ENCODE measurements around the gene HIVEP2.

HIVEP2 gene

GRCh38 chr6:142860498-142860897 lies 84.5 kb downstream of the HIVEP2 start:
- TF ChIP-seq CTCF (IDR thresholded peaks at IDR 0.05; ENCODE audit: low read length, missing control alignments), result no peak
- no peak overlapping the region for H3K4me3 ChIP-seq (replicated peaks; ENCODE audit: low read depth, low read length)
- DNase-seq (ENCODE audit: low read depth), result no peak

GRCh38 chr6:142857796-142858555 lies 87.0 kb downstream of the HIVEP2 start:
- TF ChIP-seq CTCF (IDR thresholded peaks at IDR 0.05; ENCODE audit: low read length, missing control alignments), result no peak
- no peak overlapping the region for H3K4me3 ChIP-seq (replicated peaks; ENCODE audit: low read depth, low read length)
- no peak for DNase-seq (ENCODE audit: low read depth)

- no peak for TF ChIP-seq CTCF (IDR thresholded peaks at IDR 0.05; ENCODE audit: low read length, missing control alignments)
- no peak overlapping the region for H3K4me3 ChIP-seq (replicated peaks; ENCODE audit: low read depth, low read length)
- DNase-seq (ENCODE audit: low read depth), result no peak
Measured at GRCh38 chr6:142857233-142857761, 87.7 kb downstream of the HIVEP2 start.

DNA sequence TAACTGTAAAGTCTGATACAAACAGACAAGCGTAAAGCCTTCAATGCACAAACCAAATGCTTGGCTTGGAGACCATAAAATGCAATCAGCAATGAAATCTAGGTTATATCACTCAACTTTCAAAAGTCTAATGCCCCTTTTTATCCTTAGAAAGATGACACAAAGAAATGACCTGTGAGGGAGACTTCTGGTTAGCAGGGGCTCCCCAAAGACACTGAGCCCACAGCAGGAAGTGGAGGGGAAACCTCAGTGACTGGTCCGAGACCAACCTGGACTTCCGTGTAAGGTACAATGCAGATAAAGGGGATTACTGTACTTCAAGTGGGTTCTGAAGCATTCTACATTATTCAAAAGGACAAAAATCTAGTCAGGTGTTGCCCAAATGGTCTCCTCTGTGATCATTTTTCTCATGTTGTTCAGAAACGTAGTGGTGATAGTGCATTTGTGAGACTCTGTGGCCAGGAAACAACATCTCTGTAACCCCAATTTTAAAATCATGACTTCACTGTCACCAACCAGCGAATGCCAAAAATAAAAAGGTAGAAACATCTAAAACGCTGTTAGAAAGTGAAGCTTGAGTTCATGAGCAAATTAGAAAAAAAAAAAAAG lies 88.2 kb downstream of the HIVEP2 start:
- no peak for DNase-seq (ENCODE audit: low read depth)
- no peak for TF ChIP-seq CTCF (IDR thresholded peaks at IDR 0.05; ENCODE audit: low read length, missing control alignments)
- H3K4me3 ChIP-seq (replicated peaks; ENCODE audit: low read depth, low read length), result no peak overlapping the region

DNA sequence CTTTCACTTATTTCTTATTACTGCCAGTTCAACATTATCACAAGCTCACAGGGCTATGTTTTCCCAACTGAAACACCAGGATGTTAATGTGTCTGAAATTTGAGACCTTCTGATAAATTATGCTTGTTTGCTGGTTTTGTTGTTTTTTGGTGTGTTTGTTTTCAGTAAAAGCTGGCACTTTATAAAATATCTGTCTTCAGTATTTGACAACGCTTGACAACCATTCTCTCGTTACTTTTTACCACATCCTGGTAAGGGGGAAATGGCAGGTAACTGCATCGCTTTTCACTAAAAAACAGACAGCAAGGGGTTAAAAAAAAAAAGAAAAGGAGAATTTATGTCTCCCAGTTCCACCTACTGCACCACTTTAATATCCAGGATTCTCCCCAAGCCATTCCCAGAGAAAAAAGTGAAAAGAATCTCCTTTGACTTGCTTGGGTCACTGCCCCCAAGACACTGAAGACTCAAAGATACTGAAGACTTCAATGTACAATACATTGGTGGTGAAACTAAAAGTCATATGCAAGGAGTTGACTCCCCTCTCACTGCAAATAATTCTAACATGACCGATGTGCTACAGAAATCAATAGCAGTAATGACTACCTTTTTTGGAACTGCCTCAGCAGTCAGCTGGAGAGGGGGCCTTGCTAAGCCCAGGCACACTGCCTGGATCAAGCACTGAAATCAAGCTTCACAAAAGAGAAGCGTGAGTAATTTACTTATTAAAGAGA lies 88.9 kb downstream of the HIVEP2 start:
- H3K4me3 ChIP-seq (replicated peaks; ENCODE audit: low read depth, low read length), result no peak overlapping the region
- DNase-seq (ENCODE audit: low read depth), result no peak
- no peak for TF ChIP-seq CTCF (IDR thresholded peaks at IDR 0.05; ENCODE audit: low read length, missing control alignments)

- H3K4me3 ChIP-seq (replicated peaks; ENCODE audit: low read depth, low read length), result no peak overlapping the region
- DNase-seq (ENCODE audit: low read depth), result no peak
- TF ChIP-seq CTCF (IDR thresholded peaks at IDR 0.05; ENCODE audit: low read length, missing control alignments), result no peak
Measured at GRCh38 chr6:142854589-142855488, 90.1 kb downstream of the HIVEP2 start.
